ENCODE results near the gene SEC24D.
"Not testable (repeated sequence)": the region's sequence is repeated elsewhere in the genome, so short reads cannot be mapped to it uniquely, and the experiment has no call there.

Gene SEC24D, protein sequence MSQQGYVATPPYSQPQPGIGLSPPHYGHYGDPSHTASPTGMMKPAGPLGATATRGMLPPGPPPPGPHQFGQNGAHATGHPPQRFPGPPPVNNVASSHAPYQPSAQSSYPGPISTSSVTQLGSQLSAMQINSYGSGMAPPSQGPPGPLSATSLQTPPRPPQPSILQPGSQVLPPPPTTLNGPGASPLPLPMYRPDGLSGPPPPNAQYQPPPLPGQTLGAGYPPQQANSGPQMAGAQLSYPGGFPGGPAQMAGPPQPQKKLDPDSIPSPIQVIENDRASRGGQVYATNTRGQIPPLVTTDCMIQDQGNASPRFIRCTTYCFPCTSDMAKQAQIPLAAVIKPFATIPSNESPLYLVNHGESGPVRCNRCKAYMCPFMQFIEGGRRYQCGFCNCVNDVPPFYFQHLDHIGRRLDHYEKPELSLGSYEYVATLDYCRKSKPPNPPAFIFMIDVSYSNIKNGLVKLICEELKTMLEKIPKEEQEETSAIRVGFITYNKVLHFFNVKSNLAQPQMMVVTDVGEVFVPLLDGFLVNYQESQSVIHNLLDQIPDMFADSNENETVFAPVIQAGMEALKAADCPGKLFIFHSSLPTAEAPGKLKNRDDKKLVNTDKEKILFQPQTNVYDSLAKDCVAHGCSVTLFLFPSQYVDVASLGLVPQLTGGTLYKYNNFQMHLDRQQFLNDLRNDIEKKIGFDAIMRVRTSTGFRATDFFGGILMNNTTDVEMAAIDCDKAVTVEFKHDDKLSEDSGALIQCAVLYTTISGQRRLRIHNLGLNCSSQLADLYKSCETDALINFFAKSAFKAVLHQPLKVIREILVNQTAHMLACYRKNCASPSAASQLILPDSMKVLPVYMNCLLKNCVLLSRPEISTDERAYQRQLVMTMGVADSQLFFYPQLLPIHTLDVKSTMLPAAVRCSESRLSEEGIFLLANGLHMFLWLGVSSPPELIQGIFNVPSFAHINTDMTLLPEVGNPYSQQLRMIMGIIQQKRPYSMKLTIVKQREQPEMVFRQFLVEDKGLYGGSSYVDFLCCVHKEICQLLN

DNA sequence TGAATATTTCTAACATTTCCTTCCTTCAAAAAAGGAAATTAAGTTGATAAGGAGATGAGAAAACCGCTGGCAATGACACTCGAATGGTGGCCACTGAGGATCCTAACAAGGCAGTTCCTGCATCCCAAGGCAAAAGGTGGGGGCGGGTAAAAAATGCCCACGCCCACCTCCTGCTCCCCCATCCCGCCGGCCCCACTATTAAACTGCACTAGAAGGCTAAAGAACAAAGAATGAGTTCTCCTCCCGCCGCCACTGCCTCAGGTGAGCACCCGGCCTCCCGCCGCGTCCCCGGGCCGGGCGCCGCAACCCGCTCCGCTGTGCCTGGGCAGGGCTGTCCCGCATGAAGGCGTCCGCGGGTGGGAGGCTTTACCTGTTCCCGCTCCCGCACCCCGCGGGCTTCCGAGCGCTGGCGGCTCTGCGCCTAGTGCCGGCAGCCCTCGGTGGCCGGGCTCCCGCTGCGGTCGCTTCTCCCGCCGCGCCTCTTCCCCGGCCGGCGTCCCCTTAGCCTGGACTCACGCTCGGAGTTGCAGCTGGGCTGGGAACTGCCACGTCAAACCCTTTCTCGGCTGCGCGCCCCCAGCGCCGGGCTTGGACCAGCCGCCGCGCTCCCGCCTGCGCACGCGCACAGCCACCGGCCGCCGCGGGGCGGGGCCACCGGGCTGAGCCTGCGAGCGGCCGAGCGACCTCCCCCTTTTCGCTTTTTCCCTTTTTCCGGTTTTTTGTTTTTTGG is at the start of gene SEC24D:
Gene SEC24D (minus strand): TSS at position 556 of the 730 bp plus-strand sequence. CDS start 2,430 bp downstream, outside the sequence.
- DNase-seq (ENCODE audit: low read depth) = peak; percentile 52

DNA sequence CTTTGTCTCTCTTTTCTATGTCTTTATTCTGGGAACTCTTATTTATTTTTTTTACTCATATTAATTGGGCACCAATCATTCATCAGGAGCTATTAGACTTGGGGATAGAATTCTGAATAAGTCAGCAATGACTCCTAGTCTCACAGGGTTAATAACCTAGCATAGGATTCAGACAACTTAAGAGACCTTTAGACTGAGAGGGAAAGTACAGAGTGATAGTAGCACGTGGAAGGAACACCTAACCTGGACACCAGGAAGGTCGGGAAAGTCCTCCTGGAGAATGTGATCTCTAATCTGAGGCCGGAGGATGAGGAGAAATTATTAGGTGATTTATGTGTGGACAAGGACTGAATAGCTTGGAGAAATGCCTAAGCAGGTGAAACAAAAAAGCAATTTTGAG is 48.8 kb upstream of the SEC24D start:
- DNase-seq (ENCODE audit: low read depth) = no peak

DNA sequence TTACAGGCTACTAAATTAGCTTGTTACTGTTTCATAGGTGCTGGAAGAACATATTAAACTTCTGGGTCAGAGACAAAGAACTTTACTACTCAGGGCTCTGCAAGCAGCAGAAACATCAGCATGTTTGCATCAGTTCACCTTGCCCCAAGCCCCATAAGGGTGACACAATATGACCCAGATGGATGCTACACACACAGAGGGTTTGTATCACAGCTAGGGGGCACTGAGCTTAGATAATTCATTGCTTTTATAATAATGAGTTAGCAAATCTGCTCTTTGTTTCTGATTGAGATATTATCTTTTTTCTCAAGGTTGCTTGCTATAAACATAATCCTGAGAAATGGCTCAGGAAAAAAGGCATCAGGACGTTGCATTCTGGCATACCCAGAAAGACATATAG is 47.9 kb upstream of the SEC24D start:
- no peak for DNase-seq (ENCODE audit: low read depth)

DNA sequence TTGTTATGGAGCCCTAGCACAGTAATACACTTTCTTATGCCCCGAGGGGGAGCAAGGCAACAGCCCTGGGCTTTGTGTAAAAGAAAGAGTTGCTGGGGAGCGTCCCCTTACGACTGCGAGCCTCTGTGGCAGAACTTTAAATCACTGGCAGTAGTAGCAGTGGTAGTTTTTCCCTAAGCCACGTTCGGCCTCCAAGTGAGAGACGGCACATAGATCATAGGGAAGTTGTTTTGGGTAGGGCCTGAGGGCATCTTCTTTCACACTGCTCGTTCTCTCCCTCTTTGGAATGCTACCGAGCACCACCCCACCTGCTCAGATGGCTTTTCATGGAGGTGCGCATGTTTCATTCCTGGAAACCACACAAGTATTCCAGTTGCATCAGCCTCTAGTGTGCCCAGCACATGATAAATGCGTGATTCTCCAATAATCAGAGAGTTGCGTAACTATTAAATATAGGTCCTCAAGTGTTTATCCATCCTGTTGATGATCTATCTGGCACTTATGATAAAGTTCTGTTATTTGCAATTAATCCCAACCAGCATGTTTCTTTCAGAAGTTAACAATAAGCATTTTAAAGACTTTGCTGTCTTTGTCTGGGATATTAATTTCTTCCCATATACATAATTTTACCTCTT is 45.7 kb upstream of the SEC24D start:
- DNase-seq (ENCODE audit: low read depth) = no peak

DNA sequence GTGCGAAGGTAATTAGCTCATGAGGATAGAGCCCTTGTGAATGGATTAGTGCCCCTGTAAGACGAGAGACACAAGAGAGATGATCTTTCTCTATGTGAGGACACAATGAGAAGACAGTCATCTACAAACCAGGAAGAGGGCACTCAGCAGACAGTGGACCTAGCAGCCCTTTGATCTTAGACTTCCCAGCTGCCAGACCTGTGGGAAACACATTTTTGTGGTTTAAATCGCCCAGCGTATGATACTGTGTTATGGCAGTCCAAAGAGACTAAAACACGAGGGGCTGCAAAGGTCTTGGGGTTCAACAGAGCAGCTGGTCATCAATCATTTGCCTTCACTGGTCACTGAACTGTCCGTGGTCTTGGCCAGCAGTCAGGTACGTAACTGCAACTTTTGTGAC is 43.5 kb upstream of the SEC24D start:
- no peak for DNase-seq (ENCODE audit: low read depth)

DNA sequence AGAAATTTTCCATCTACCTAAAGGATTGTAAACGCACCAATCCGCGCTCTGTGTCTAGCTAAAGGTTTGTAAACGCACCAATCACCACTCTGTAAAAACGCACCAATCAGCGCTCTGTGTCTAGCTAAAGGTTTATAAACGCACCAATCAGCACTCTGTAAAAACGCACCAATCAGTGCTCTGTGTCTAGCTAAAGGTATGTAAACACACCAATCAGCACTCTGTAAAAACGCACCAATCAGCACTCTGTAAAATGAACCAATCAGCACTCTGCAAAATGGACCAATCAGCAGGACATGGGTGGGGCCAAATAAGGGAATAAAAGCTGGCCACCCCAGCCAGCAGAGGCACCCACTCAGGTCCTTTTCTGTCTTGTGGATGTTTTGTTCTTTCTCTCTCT is 42.6 kb upstream of the SEC24D start:
- DNase-seq (ENCODE audit: low read depth) = not testable (repeated sequence)

DNA sequence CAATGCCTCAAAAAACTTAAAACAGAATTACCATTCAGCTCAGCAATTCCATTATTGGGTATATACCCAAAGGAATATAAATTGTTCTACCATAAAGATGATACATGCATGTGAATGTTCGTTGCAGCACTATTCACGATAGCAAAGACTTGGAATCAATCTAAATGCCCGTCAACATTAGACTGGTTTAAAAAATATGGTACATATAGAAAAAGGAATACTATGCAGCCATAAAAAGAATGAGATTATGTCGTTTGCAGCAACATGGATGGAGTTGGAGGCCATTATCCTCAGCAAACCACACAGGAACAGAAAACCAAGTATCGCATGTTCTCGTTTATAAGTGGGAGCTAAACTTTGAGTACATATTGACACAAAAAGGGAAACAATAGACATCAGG is 41.9 kb upstream of the SEC24D start:
- DNase-seq (ENCODE audit: low read depth) = no peak

DNA sequence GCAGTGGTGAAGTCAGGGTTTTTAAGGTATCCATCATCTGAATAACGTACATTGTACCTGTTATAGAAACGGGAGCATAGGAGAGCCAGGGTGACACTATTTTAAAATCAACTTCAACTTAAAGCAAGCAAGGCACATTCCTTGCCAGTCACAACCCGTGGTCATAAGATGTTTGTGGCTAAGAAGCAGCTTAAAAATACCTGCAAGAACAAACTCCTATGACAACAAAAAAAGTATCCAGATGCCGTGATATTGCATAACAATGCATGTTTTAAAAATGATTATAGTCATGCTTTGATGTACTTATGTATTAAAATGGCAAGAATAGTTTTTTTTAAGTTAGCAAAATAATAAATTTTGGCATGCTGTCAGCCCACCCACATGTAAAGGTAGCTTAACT is 36.3 kb upstream of the SEC24D start:
- no peak for DNase-seq (ENCODE audit: low read depth)

DNA sequence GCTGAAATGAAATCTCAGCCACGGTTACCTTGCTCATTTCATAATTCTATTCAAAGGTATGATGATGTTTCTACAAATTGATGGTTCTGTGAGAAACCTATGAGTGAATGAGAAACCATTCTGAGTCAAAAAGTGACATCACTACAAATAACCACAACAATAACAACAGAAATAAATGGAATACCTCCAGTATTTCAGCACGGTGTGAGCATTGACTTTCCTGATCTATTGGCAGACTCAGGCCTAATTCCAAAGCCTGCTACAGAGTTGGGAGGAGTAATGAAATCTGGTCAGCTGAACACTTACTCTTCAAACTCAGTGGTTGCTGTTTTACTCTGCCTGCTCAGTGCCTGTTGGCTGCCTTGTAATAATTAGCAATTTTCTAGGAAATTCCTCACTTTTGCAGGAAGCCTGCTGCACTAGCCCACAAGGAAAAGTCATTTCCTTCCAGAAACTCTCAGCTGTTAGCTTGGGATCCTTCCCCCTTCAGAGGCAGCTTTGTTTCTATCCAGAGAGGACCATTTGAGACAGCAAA is 33.9 kb upstream of the SEC24D start:
- no peak for DNase-seq (ENCODE audit: low read depth)

DNA sequence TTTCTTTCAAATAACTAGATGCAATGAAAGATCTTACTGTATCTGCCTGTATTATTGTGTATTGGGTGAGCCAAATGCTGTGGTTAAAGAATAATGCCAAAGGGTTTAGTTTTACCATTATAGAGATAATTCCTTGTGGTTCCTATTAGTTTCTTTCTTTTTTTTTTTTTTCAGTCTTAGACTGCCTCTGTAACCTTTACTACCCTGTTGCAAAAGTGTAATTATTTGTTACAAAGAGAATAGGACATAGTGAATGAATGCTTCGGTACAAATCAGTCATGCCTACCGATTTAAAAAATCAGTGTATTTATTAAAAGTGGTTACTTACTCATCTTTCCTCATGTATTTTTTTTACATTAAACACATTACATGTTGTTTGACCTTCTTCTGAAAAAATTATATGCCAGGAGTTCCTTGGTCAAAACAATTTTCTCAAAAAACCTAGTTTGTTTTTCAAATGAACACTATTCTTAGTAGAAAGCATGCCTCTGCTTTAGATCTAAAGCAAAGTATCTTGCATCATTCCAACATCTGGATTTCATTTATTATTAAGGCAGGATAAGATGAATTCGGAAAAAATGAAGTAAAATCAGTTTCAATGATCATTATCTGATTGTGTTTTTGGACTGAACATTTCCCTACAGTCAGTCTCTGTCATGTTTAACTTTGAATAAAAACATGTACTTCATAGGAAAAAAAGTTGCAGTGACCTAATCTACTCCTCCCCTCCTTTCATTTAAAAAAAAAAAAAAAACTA is 31.6 kb upstream of the SEC24D start:
- no peak for DNase-seq (ENCODE audit: low read depth)

DNA sequence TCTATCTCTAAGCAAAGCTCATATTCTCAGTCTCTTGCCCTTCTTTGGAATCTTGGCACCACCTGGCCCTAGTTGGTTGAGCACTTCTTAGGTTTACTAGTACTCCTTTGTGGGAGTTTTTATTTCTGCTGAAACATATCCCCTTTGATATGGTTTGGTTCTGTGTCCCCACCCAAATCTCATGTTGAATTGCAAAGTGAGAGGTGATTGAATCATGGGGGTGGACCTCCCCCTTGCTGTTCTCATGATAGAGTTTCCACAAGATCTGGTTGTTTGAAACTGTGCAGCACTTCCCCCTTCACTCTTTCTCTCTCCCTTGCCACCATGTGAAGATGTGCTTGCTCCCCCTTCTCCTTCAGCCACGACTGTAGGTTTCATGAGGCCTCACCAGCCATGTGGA is 30.5 kb upstream of the SEC24D start:
- no peak for DNase-seq (ENCODE audit: low read depth)

DNA sequence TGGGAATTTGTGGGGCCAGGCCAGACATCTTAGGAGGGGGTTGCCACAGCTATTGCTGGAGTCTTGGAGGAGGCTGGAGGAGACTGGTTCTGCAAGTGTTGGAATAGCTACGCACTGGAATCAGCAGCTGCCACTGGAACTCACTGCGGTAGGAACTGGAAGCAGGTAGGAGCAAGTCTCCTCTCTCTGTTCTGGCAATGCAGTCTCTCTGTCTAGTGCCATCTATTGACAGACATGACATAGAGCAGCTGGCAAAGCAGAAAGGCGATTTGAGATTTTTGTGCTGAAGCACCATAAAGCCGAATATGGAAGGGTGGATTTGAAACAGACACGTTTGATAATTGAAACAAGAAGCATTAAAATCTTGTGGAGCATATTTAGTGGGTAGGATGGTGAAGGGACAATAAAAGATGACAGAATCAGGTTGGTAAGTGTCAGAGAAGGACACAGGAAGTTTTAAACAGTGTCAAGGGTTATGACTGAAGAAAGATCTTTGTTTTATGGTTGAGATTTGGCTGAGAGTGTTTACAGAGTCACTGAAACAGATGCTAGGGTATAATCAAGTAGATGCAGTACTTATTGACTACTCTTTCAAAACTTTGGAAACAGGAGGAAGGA is 29.3 kb upstream of the SEC24D start:
- DNase-seq (ENCODE audit: low read depth) = no peak

DNA sequence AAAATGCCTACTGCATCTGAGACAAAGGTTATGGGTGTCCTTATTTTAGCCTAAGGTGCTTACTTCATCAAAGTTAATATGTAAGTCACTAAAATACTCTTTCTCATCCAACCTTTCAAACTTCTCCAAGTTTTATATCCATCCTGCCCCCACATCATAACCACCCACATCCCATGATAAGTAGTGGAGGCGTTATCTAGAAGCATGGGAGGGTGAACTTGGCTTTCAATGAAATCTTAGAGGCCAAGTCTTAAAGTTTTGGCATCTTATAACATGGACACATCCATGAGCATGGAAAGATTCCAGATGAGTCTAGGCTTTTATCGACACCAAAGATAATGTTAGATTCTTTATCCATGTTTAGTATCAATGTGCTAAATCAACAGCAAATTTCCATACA is 22.9 kb upstream of the SEC24D start:
- no peak for DNase-seq (ENCODE audit: low read depth)

DNA sequence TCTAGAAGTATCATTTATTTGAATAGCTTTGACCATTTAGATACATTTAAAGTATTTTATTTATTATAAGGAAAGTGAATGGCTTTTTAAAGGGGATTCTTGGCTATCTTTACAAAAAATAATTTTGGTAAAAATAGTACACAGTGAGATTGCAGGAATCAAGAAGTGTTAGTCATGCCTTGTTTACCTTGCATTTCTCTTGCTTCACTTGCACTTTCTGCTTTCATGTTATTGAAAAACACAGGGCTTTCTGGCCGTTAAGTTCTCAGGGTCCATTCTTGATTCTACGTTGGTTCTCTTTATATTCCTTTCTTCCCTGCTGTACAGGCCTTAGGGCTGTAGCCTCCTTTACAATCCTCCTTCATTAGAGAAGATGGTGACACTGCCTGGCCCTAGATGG is 21.8 kb upstream of the SEC24D start:
- no peak for DNase-seq (ENCODE audit: low read depth)

DNA sequence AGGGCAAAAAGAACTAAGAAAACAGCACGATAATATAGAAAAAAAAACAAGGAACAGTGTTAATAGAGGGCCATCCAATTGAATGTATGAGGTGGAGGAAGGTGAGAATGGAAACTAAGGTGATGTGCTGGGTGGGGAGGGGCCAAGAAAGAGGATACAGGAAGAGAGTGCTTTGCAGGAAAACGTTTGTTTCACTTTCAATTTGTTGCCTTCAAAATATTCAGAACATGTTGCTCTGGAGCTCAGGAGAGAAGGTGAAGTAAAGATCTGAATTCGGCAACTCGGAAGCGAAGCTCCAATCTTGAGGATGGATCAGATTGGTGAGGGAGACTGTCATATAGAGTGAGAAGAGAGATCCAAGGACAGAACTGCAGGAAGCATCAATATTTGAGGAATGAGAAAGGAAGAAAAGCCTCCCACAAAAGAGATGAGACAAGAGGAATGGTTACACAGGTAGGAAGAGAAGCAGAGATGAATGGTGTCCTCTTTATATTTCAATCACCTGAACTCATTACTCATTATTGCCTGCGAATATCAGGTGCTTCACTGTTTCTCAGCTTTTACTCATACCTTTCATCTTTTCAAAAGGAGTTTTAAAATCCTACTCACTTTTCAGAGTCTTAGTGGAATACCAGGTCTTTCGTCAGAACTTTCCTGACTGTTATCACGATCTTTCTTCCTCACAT is 14.7 kb upstream of the SEC24D start:
- no peak for DNase-seq (ENCODE audit: low read depth)

DNA sequence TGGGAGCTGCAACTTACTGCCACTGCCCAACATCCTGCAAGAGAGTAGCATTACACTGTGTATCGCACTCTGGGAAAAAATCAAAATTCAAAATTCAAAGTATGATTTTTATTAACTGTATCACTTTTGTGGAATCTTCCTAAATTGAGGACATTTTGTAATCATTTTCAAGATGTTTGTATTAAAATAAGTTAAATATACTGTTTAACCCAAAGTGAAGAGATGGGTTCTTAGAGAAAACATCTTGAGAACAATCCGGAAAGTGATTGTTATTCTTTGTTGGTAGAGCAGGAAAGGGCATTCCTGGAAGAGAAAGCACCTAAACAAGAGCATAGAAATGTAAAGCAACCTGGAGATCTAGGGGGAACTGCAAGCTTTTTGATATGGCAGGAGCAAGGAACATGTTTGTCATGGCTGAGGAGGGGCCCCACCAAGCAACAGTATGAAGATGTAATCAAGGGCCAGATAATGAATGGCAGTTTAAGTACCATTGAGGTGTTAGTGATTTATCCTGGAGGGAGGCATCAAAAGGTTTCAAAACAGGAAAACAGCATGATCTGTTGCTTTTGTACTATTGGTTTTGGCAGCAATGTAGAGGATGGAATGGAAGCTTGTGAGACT is 14.1 kb upstream of the SEC24D start:
- no peak for DNase-seq (ENCODE audit: low read depth)

DNA sequence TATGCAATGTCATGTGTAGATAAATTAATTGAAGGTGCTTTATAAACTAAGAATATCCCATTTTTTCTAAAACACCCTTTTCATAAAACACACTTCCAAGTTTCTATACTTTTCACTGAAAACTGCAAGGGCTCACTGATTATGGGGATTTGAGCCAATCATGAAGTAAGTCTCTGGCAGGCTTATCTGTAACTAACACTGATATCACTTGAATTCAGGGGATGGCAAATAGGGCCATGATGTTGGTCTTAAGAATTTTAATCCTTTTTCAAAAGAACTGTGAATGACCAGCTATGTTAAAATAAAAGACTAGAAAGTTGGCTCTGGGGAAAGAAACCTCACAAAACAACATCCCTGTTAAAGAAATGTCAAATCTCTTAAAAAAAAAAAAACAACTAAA is 13.0 kb upstream of the SEC24D start:
- no peak for DNase-seq (ENCODE audit: low read depth)

DNA sequence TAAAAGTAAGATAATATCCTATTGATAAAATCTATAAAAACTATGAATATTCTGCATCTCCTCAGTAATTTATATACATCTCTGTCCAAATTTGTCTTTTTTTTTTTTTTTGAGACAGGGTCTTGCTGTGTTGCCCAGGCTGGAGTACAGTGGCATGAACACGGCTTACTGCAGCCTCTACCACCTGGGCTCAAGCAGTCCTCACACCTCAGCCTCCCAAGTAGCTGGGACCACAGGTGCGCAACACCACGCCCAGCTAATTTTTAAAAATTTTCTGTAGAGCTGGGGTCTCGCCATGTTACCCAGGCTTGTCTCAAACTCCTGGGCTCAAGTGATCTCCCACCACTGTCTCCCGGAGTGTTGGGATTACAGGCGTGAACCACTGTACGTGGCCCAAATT is 12.3 kb upstream of the SEC24D start:
- no peak for DNase-seq (ENCODE audit: low read depth)

DNA sequence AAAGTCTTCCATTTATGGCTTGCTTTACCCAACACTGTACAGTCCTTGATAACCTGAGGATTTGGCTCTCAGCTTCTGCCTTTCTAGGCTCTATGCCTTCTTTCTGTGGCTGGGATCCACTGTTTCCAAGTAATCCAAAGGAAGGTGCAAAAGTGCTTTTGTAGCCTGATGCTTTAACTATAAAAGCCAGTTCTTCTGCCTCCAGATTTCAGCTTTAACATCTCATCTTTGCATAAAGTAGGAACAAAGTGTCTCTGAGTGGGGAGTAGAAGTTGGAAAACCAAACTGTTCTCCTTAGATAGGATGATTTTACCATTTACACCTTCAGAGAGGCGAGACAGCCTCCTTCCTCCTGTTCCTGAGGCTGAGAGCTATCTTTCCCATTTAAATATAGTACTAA is 11.1 kb upstream of the SEC24D start:
- no peak for DNase-seq (ENCODE audit: low read depth)

All from HS-27A (cell line).